Measurements from ENCODE around the gene KIAA1755.

Gene KIAA1755

GRCh38 chr20:38260378-38261053 is at the start of gene KIAA1755:
Gene KIAA1755, minus strand, starts transcription at chr20:38260735. Its CDS starts 235 bp downstream, at chr20:38260500.
- Histone ChIP-seq H3K4me3 (no peak within 1 kb of the TSS), H3K36me3 (replicated peaks) (no peaks in the 10 kb centered on the region), H3K9me3 (no peaks in the 10 kb centered on the region), H3K4me1 (no peaks in the 10 kb centered on the region), H3K27me3 (ENCODE audit: low read depth) (0 out of 2 replicates have a peak, but pooled peaks cover 3% of the 10 kb centered on the region)
- DNase-seq (ENCODE audit: low spot score in 2 of 2) = no peak
- in situ Hi-C loops (cut with MboI; ENCODE audit: low sequenced_read_pairs) = no loop called here

- no peaks in the 10 kb centered on the region for H3K36me3 ChIP-seq (replicated peaks)
- H3K27me3 ChIP-seq (ENCODE audit: low read depth) = peaks cover 7% of the 10 kb centered on the region; the same call in 1 of the 2 replicates
- H3K9me3 ChIP-seq = no peaks in the 10 kb centered on the region
- in situ Hi-C loops (cut with MboI; ENCODE audit: low sequenced_read_pairs) = loop anchor here (10.0 kb wide), 1 partner anchor 64 kb away; no protein-coding TSS in a partner anchor
- H3K4me3 ChIP-seq = no peak overlapping the region
- no peak for DNase-seq (ENCODE audit: low spot score in 2 of 2)
- H3K4me1 ChIP-seq = no peaks in the 10 kb centered on the region
Measured at GRCh38 chr20:38308447-38308846, 47.9 kb upstream of the KIAA1755 start.

- Histone ChIP-seq H3K27me3 (ENCODE audit: low read depth) (peaks cover 11% of the 10 kb centered on the region; the same call in 1 of the 2 replicates), H3K4me3 (no peak overlapping the region), H3K36me3 (replicated peaks) (no peaks in the 10 kb centered on the region), H3K4me1 (no peaks in the 10 kb centered on the region), H3K9me3 (no peaks in the 10 kb centered on the region)
- in situ Hi-C loops (cut with MboI; ENCODE audit: low sequenced_read_pairs) = loop anchor here (10.0 kb wide), 1 partner anchor 63 kb away; no protein-coding TSS in a partner anchor
- no peak for DNase-seq (ENCODE audit: low spot score in 2 of 2)
Measured at GRCh38 chr20:38308047-38308438, 47.5 kb upstream of the KIAA1755 start.

GRCh38 chr20:38307371-38308046 is 47.0 kb upstream of the KIAA1755 start:
- no peak for DNase-seq (ENCODE audit: low spot score in 2 of 2)
- in situ Hi-C loops (cut with MboI; ENCODE audit: low sequenced_read_pairs) = loop anchor here (10.0 kb wide), 1 partner anchor 63 kb away; no protein-coding TSS in a partner anchor
- Histone ChIP-seq H3K36me3 (replicated peaks) (no peaks in the 10 kb centered on the region), H3K9me3 (no peaks in the 10 kb centered on the region), H3K27me3 (ENCODE audit: low read depth) (peaks cover 13% of the 10 kb centered on the region; the same call in 1 of the 2 replicates), H3K4me3 (no peak overlapping the region), H3K4me1 (no peaks in the 10 kb centered on the region)

GRCh38 chr20:38306379-38306778 is 45.8 kb upstream of the KIAA1755 start:
- in situ Hi-C loops (cut with MboI; ENCODE audit: low sequenced_read_pairs) = loop anchor here (10.0 kb wide), 1 partner anchor 62 kb away; no protein-coding TSS in a partner anchor
- Histone ChIP-seq H3K36me3 (replicated peaks) (no peaks in the 10 kb centered on the region), H3K4me1 (no peaks in the 10 kb centered on the region), H3K9me3 (no peaks in the 10 kb centered on the region), H3K4me3 (no peak overlapping the region), H3K27me3 (ENCODE audit: low read depth) (peaks cover 13% of the 10 kb centered on the region; the same call in 1 of the 2 replicates)
- DNase-seq (ENCODE audit: low spot score in 2 of 2) = no peak

GRCh38 chr20:38305541-38305940 is 45.0 kb upstream of the KIAA1755 start:
- H3K9me3 ChIP-seq = no peaks in the 10 kb centered on the region
- H3K27me3 ChIP-seq (ENCODE audit: low read depth) = peaks cover 13% of the 10 kb centered on the region; the same call in 1 of the 2 replicates
- no peaks in the 10 kb centered on the region for H3K4me1 ChIP-seq
- DNase-seq (ENCODE audit: low spot score in 2 of 2) = no peak
- no peaks in the 10 kb centered on the region for H3K36me3 ChIP-seq (replicated peaks)
- H3K4me3 ChIP-seq = no peak overlapping the region
- in situ Hi-C loops (cut with MboI; ENCODE audit: low sequenced_read_pairs) = loop anchor here (10.0 kb wide), 1 partner anchor 61 kb away; no protein-coding TSS in a partner anchor

- in situ Hi-C loops (cut with MboI; ENCODE audit: low sequenced_read_pairs) = loop anchor here (10.0 kb wide), 1 partner anchor 60 kb away; no protein-coding TSS in a partner anchor
- H3K4me1 ChIP-seq = no peaks in the 10 kb centered on the region
- DNase-seq (ENCODE audit: low spot score in 2 of 2) = peak in 1 of 2 experiments; percentile 57
Measured at GRCh38 chr20:38304845-38305447, 44.4 kb upstream of the KIAA1755 start.

GRCh38 chr20:38303908-38304379 is 43.4 kb upstream of the KIAA1755 start, which contains the start of gene BPI:
Gene BPI, plus strand, starts transcription at chr20:38304156. Its CDS starts 68 bp downstream, at chr20:38304224.
- Histone ChIP-seq H3K4me1 (no peaks in the 10 kb centered on the region), H3K4me3 (no peak within 1 kb of the TSS), H3K36me3 (replicated peaks) (no peaks in the 10 kb centered on the region), H3K9me3 (no peaks in the 10 kb centered on the region), H3K27me3 (ENCODE audit: low read depth) (peaks cover 13% of the 10 kb centered on the region; the same call in 1 of the 2 replicates)
- no peak for DNase-seq (ENCODE audit: low spot score in 2 of 2)
- in situ Hi-C loops (cut with MboI; ENCODE audit: low sequenced_read_pairs) = loop anchor here (10.0 kb wide), 1 partner anchor 59 kb away; no protein-coding TSS in a partner anchor

More at GRCh38 chr20:38304845-38305447, 44.4 kb upstream of the KIAA1755 start:
- Histone ChIP-seq H3K9me3 (no peaks in the 10 kb centered on the region), H3K4me3 (no peak overlapping the region), H3K27me3 (ENCODE audit: low read depth) (peaks cover 13% of the 10 kb centered on the region; the same call in 1 of the 2 replicates), H3K36me3 (replicated peaks) (no peaks in the 10 kb centered on the region)

- peaks cover 13% of the 10 kb centered on the region; the same call in 1 of the 2 replicates for H3K27me3 ChIP-seq (ENCODE audit: low read depth)
- DNase-seq (ENCODE audit: low spot score in 2 of 2) = no peak
- no peaks in the 10 kb centered on the region for H3K4me1 ChIP-seq
- H3K4me3 ChIP-seq = no peak overlapping the region
- no peaks in the 10 kb centered on the region for H3K9me3 ChIP-seq
- H3K36me3 ChIP-seq (replicated peaks) = no peaks in the 10 kb centered on the region
- in situ Hi-C loops (cut with MboI; ENCODE audit: low sequenced_read_pairs) = loop anchor here (10.0 kb wide), 1 partner anchor 58 kb away; no protein-coding TSS in a partner anchor
Measured at GRCh38 chr20:38302786-38303185, 42.3 kb upstream of the KIAA1755 start.

- H3K4me1 ChIP-seq = no peaks in the 10 kb centered on the region
- no peaks in the 10 kb centered on the region for H3K9me3 ChIP-seq
- no peak overlapping the region for H3K4me3 ChIP-seq
- H3K27me3 ChIP-seq (ENCODE audit: low read depth) = peaks cover 13% of the 10 kb centered on the region; the same call in 1 of the 2 replicates
- in situ Hi-C loops (cut with MboI; ENCODE audit: low sequenced_read_pairs) = loop anchor here (10.0 kb wide), 1 partner anchor 57 kb away; no protein-coding TSS in a partner anchor
- DNase-seq (ENCODE audit: low spot score in 2 of 2) = no peak
- H3K36me3 ChIP-seq (replicated peaks) = no peaks in the 10 kb centered on the region
Measured at GRCh38 chr20:38301309-38301708, 40.8 kb upstream of the KIAA1755 start.

GRCh38 chr20:38300438-38300837 is 39.9 kb upstream of the KIAA1755 start:
- Histone ChIP-seq H3K36me3 (replicated peaks) (no peaks in the 10 kb centered on the region), H3K4me1 (no peaks in the 10 kb centered on the region), H3K9me3 (no peaks in the 10 kb centered on the region), H3K27me3 (ENCODE audit: low read depth) (peaks cover 13% of the 10 kb centered on the region; the same call in 1 of the 2 replicates), H3K4me3 (no peak overlapping the region)
- in situ Hi-C loops (cut with MboI; ENCODE audit: low sequenced_read_pairs) = loop anchor here (10.0 kb wide), 1 partner anchor 56 kb away; no protein-coding TSS in a partner anchor
- no peak for DNase-seq (ENCODE audit: low spot score in 2 of 2)

- Histone ChIP-seq H3K4me3 (no peak overlapping the region), H3K9me3 (no peaks in the 10 kb centered on the region), H3K4me1 (no peaks in the 10 kb centered on the region), H3K36me3 (replicated peaks) (no peaks in the 10 kb centered on the region), H3K27me3 (ENCODE audit: low read depth) (peaks cover 13% of the 10 kb centered on the region; the same call in 1 of the 2 replicates)
- in situ Hi-C loops (cut with MboI; ENCODE audit: low sequenced_read_pairs) = loop anchor here (10.0 kb wide), 1 partner anchor 55 kb away; no protein-coding TSS in a partner anchor
- DNase-seq (ENCODE audit: low spot score in 2 of 2) = no peak
Measured at GRCh38 chr20:38299963-38300362, 39.4 kb upstream of the KIAA1755 start.

- peaks cover 10% of the 10 kb centered on the region; the same call in 1 of the 2 replicates for H3K27me3 ChIP-seq (ENCODE audit: low read depth)
- no peak for DNase-seq (ENCODE audit: low spot score in 2 of 2)
- in situ Hi-C loops (cut with MboI; ENCODE audit: low sequenced_read_pairs) = no loop called here
- no peaks in the 10 kb centered on the region for H3K36me3 ChIP-seq (replicated peaks)
- H3K4me1 ChIP-seq = no peaks in the 10 kb centered on the region
- no peaks in the 10 kb centered on the region for H3K9me3 ChIP-seq
- H3K4me3 ChIP-seq = no peak overlapping the region
Measured at GRCh38 chr20:38298768-38299288, 38.3 kb upstream of the KIAA1755 start.

All from HAP-1 (cell line).